HEK293 (cell line): ENCODE data around the gene GRM4.

Experiments
- FEZF1 ChIP-seq: fragments of 450-650 bp; formaldehyde crosslinking; IDR thresholded peaks from 2 replicates; pipeline ENCODE4 v1.5.1; 2016; ENCODE audit warnings: missing biosample characterization, missing genetic modification characterization
- MYNN ChIP-seq: fragments of 450-650 bp; formaldehyde crosslinking; IDR thresholded peaks from 2 replicates; pipeline ENCODE4 v1.5.1; 2016; ENCODE audit warnings: missing biosample characterization, missing genetic modification characterization, borderline replicate concordance
- PRDM1 ChIP-seq: fragments of 450-650 bp; formaldehyde crosslinking; IDR thresholded peaks from 2 replicates; pipeline ENCODE4; 2016; ENCODE audit warnings: missing biosample characterization, missing genetic modification characterization
- REPIN1 ChIP-seq: fragments of 450-650 bp; formaldehyde crosslinking; IDR thresholded peaks from 2 replicates; pipeline ENCODE4 v1.5.1; 2017; ENCODE audit warnings: missing biosample characterization, missing genetic modification characterization, low read depth
- SCRT1 ChIP-seq: fragments of 450-650 bp; formaldehyde crosslinking; IDR thresholded peaks from 2 replicates; pipeline ENCODE4 v1.5.1; 2016; ENCODE audit warnings: missing biosample characterization, missing genetic modification characterization, borderline replicate concordance
- ZBTB1 ChIP-seq: fragments of 450-650 bp; formaldehyde crosslinking; IDR thresholded peaks from 2 replicates; pipeline ENCODE4 v1.5.1; 2016; ENCODE audit warnings: missing biosample characterization, missing genetic modification characterization
- ZEB2 ChIP-seq: fragments of 450-650 bp; formaldehyde crosslinking; IDR thresholded peaks from 2 replicates; pipeline ENCODE4 v1.5.1; 2016; ENCODE audit warnings: missing biosample characterization, missing genetic modification characterization
- ZFP3 ChIP-seq: fragments of 450-650 bp; formaldehyde crosslinking; IDR thresholded peaks from 2 replicates; pipeline ENCODE4 v1.5.1; 2016; ENCODE audit warnings: low read depth, missing biosample characterization, missing genetic modification characterization
- ZFP41 ChIP-seq: fragments of 450-650 bp; formaldehyde crosslinking; IDR thresholded peaks from 2 replicates; pipeline ENCODE4 v1.5.1; 2016; ENCODE audit warnings: missing biosample characterization, missing genetic modification characterization, borderline replicate concordance
- ZNF138 ChIP-seq: fragments of 450-650 bp; formaldehyde crosslinking; IDR thresholded peaks from 2 replicates; pipeline ENCODE4 v1.5.1; 2016; ENCODE audit warnings: missing biosample characterization, missing genetic modification characterization, borderline replicate concordance
- ZNF146 ChIP-seq: fragments of 450-650 bp; formaldehyde crosslinking; IDR thresholded peaks from 2 replicates; pipeline ENCODE4 v1.5.1; 2016; ENCODE audit warnings: missing biosample characterization, missing genetic modification characterization
- ZNF2 ChIP-seq: fragments of 450-650 bp; formaldehyde crosslinking; IDR thresholded peaks from 2 replicates; pipeline ENCODE4 v1.5.1; 2016; ENCODE audit warnings: missing biosample characterization, missing genetic modification characterization
- ZNF248 ChIP-seq: fragments of 450-650 bp; formaldehyde crosslinking; IDR thresholded peaks from 2 replicates; pipeline ENCODE4 v1.5.1; 2017; ENCODE audit warnings: missing biosample characterization, missing genetic modification characterization
- ZNF324 ChIP-seq: fragments of 450-650 bp; formaldehyde crosslinking; IDR thresholded peaks from 2 replicates; pipeline ENCODE4 v1.5.1; 2016; ENCODE audit warnings: missing biosample characterization, missing genetic modification characterization
- ZNF426 ChIP-seq: fragments of 450-650 bp; formaldehyde crosslinking; IDR thresholded peaks from 2 replicates; pipeline ENCODE4 v1.5.1; 2017; ENCODE audit warnings: missing biosample characterization, missing genetic modification characterization, mild to moderate bottlenecking, inconsistent platforms, moderate library complexity
- ZNF473 ChIP-seq: fragments of 450-650 bp; formaldehyde crosslinking; IDR thresholded peaks from 2 replicates; pipeline ENCODE4 v1.5.1; 2017; ENCODE audit warnings: missing biosample characterization, missing genetic modification characterization
- ZNF510 ChIP-seq: fragments of 450-650 bp; formaldehyde crosslinking; IDR thresholded peaks from 2 replicates; pipeline ENCODE4 v1.5.1; 2018; ENCODE audit warnings: mild to moderate bottlenecking, missing genetic modification characterization, missing biosample characterization; ENCODE audit not compliant: insufficient replicate concordance
- ZNF560 ChIP-seq: fragments of 450-650 bp; formaldehyde crosslinking; IDR thresholded peaks from 2 replicates; pipeline ENCODE4 v1.5.1; 2017; ENCODE audit warnings: missing biosample characterization, missing genetic modification characterization, borderline replicate concordance
- ZNF600 ChIP-seq: fragments of 450-650 bp; formaldehyde crosslinking; IDR thresholded peaks from 2 replicates; pipeline ENCODE4 v1.5.1; 2016; ENCODE audit warnings: missing biosample characterization, missing genetic modification characterization
- ZNF621 ChIP-seq: fragments of 450-650 bp; formaldehyde crosslinking; IDR thresholded peaks from 2 replicates; pipeline ENCODE4 v1.5.1; 2017; ENCODE audit warnings: missing biosample characterization, missing genetic modification characterization
- ZNF623 ChIP-seq: fragments of 450-650 bp; formaldehyde crosslinking; IDR thresholded peaks from 2 replicates; pipeline ENCODE4 v1.5.1; 2016; ENCODE audit warnings: missing biosample characterization, missing genetic modification characterization
- ZNF837 ChIP-seq: fragments of 450-650 bp; formaldehyde crosslinking; IDR thresholded peaks from 2 replicates; pipeline ENCODE4 v1.5.1; 2016; ENCODE audit warnings: missing biosample characterization, missing genetic modification characterization
- TF ChIP-seq, protein P1 (sequence below): fragments of 450-650 bp; formaldehyde crosslinking; optimal IDR thresholded peaks from 2 replicates; pipeline ENCODE3; 2016; ENCODE audit warnings: missing biosample characterization, mild to moderate bottlenecking, missing genetic modification characterization
- TF ChIP-seq, protein P2 (sequence below): fragments of 450-650 bp; formaldehyde crosslinking; IDR thresholded peaks from 2 replicates; pipeline ENCODE4 v1.5.1; 2016; ENCODE audit warnings: missing biosample characterization, missing genetic modification characterization, borderline replicate concordance
- TF ChIP-seq, protein P3 (sequence below): fragments of 450-650 bp; formaldehyde crosslinking; IDR thresholded peaks from 2 replicates; pipeline ENCODE4 v1.5.1; 2016; ENCODE audit warnings: missing biosample characterization, missing genetic modification characterization
- TF ChIP-seq, protein P4 (sequence below): fragments of 450-650 bp; formaldehyde crosslinking; IDR thresholded peaks from 2 replicates; pipeline ENCODE4 v1.5.1; 2017; ENCODE audit warnings: missing biosample characterization, missing genetic modification characterization
- TF ChIP-seq, protein P5 (sequence below): fragments of 450-650 bp; formaldehyde crosslinking; IDR thresholded peaks from 2 replicates; pipeline ENCODE4 v1.5.1; 2016; ENCODE audit warnings: missing biosample characterization, missing genetic modification characterization
- TF ChIP-seq, protein P6 (sequence below): fragments of 450-650 bp; formaldehyde crosslinking; IDR thresholded peaks from 2 replicates; pipeline ENCODE4 v1.5.1; 2016; ENCODE audit warnings: missing biosample characterization, missing genetic modification characterization, low read depth

The GRM4 gene

DNA sequence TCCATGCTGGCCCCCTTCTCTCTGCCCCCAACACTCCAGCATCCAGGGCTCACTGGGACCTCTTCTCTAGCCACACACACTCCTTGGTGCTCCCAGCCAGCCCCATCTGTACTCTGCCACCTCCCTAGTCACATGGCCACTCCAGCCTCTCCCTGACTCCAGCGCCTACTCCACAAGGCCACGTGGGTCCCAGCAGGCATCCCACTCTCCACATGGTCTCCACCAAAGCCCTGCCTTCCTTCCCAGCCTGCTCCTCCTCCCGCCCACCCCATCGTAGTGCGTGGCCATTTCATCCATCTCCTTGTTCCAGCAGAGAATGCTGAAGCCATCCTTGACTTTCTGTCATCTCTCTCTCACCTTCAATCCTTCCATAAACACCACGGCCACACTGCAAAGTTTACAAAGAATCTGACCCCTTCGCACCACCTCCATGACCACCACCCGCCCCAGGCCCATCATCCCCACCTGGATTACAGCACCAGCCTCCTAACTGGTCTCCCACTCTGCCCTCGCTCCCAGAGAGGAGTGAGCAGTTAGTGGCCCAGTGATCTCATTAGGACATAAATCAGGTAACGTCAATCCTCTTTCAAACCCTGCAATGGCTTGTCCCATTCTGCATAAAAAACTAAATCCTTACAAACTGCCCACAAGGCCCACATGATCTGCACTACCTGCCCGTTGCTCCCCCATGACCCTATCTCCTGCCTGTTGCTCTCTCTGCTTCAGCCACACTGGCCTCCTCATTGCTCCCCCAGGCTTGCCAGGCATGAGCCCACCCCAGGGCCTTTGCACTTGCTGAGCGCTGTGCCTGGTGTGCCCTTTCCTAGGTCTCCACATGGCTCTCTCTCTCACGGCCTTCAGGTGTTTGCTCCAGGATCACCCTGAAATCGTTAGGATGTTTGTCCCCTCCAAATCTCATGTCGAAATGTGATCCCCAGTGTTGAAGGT is 96.2 kb downstream of the GRM4 start (continued):
- TF ChIP-seq ZNF623 (tag by site-specific recombination) (peak; percentile 95), ZBTB1 (tag by site-specific recombination) (no peak), REPIN1 (no peak), FEZF1 (tag by site-specific recombination) (no peak), ZNF473 (tag by site-specific recombination) (no peak), ZNF248 (tag by site-specific recombination) (no peak), PRDM1 (tag by site-specific recombination) (no peak), ZEB2 (no peak), ZNF837 (no peak), ZNF146 (tag by site-specific recombination) (no peak), ZNF600 (0 out of 2 replicates have a peak, but pooled peaks have one; percentile 24), ZNF2 (tag by site-specific recombination) (no peak), ZNF510 (tag by site-specific recombination) (no peak), ZNF138 (tag by site-specific recombination) (no peak), SCRT1 (no peak), ZNF426 (no peak), MYNN (tag by site-specific recombination) (no peak), ZFP41 (no peak), ZNF324 (tag by site-specific recombination) (no peak), ZNF621 (tag by site-specific recombination) (no peak), ZNF560 (tag by site-specific recombination) (no peak), ZFP3 (tag by site-specific recombination) (no peak)
- TF ChIP-seq, protein P1, sequence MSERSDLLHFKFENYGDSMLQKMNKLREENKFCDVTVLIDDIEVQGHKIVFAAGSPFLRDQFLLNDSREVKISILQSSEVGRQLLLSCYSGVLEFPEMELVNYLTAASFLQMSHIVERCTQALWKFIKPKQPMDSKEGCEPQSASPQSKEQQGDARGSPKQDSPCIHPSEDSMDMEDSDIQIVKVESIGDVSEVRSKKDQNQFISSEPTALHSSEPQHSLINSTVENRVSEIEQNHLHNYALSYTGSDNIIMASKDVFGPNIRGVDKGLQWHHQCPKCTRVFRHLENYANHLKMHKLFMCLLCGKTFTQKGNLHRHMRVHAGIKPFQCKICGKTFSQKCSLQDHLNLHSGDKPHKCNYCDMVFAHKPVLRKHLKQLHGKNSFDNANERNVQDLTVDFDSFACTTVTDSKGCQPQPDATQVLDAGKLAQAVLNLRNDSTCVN (tag by site-specific recombination): no peak
- TF ChIP-seq, protein P2, sequence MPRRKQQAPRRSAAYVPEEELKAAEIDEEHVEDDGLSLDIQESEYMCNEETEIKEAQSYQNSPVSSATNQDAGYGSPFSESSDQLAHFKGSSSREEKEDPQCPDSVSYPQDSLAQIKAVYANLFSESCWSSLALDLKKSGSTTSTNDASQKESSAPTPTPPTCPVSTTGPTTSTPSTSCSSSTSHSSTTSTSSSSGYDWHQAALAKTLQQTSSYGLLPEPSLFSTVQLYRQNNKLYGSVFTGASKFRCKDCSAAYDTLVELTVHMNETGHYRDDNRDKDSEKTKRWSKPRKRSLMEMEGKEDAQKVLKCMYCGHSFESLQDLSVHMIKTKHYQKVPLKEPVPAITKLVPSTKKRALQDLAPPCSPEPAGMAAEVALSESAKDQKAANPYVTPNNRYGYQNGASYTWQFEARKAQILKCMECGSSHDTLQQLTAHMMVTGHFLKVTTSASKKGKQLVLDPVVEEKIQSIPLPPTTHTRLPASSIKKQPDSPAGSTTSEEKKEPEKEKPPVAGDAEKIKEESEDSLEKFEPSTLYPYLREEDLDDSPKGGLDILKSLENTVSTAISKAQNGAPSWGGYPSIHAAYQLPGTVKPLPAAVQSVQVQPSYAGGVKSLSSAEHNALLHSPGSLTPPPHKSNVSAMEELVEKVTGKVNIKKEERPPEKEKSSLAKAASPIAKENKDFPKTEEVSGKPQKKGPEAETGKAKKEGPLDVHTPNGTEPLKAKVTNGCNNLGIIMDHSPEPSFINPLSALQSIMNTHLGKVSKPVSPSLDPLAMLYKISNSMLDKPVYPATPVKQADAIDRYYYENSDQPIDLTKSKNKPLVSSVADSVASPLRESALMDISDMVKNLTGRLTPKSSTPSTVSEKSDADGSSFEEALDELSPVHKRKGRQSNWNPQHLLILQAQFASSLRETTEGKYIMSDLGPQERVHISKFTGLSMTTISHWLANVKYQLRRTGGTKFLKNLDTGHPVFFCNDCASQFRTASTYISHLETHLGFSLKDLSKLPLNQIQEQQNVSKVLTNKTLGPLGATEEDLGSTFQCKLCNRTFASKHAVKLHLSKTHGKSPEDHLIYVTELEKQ: no peak
- TF ChIP-seq, protein P3, sequence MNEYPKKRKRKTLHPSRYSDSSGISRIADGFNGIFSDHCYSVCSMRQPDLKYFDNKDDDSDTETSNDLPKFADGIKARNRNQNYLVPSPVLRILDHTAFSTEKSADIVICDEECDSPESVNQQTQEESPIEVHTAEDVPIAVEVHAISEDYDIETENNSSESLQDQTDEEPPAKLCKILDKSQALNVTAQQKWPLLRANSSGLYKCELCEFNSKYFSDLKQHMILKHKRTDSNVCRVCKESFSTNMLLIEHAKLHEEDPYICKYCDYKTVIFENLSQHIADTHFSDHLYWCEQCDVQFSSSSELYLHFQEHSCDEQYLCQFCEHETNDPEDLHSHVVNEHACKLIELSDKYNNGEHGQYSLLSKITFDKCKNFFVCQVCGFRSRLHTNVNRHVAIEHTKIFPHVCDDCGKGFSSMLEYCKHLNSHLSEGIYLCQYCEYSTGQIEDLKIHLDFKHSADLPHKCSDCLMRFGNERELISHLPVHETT (tag by site-specific recombination): no peak
- TF ChIP-seq, protein P4, sequence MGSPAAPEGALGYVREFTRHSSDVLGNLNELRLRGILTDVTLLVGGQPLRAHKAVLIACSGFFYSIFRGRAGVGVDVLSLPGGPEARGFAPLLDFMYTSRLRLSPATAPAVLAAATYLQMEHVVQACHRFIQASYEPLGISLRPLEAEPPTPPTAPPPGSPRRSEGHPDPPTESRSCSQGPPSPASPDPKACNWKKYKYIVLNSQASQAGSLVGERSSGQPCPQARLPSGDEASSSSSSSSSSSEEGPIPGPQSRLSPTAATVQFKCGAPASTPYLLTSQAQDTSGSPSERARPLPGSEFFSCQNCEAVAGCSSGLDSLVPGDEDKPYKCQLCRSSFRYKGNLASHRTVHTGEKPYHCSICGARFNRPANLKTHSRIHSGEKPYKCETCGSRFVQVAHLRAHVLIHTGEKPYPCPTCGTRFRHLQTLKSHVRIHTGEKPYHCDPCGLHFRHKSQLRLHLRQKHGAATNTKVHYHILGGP: no peak
- TF ChIP-seq, protein P5, sequence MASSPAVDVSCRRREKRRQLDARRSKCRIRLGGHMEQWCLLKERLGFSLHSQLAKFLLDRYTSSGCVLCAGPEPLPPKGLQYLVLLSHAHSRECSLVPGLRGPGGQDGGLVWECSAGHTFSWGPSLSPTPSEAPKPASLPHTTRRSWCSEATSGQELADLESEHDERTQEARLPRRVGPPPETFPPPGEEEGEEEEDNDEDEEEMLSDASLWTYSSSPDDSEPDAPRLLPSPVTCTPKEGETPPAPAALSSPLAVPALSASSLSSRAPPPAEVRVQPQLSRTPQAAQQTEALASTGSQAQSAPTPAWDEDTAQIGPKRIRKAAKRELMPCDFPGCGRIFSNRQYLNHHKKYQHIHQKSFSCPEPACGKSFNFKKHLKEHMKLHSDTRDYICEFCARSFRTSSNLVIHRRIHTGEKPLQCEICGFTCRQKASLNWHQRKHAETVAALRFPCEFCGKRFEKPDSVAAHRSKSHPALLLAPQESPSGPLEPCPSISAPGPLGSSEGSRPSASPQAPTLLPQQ (tag by site-specific recombination): no peak
- TF ChIP-seq, protein P6, sequence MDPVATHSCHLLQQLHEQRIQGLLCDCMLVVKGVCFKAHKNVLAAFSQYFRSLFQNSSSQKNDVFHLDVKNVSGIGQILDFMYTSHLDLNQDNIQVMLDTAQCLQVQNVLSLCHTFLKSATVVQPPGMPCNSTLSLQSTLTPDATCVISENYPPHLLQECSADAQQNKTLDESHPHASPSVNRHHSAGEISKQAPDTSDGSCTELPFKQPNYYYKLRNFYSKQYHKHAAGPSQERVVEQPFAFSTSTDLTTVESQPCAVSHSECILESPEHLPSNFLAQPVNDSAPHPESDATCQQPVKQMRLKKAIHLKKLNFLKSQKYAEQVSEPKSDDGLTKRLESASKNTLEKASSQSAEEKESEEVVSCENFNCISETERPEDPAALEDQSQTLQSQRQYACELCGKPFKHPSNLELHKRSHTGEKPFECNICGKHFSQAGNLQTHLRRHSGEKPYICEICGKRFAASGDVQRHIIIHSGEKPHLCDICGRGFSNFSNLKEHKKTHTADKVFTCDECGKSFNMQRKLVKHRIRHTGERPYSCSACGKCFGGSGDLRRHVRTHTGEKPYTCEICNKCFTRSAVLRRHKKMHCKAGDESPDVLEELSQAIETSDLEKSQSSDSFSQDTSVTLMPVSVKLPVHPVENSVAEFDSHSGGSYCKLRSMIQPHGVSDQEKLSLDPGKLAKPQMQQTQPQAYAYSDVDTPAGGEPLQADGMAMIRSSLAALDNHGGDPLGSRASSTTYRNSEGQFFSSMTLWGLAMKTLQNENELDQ (tag by site-specific recombination): no peak
